SKM-1 treated with dmso at 0.1 percent for 144 hours (cell line): ENCODE measurements around the gene BMP10.
"Not testable (repeated sequence)": the region's sequence is repeated elsewhere in the genome, so short reads cannot be mapped to it uniquely, and the experiment has no call there.

Source experiments
- DNase-seq: peaks from one replicate; lab custom pipeline; 2025; ENCODE audit not compliant: unreplicated experiment; lab: John Stamatoyannopoulos, UW

BMP10 gene

GRCh38 chr2:68900496-68901198 is 29.4 kb upstream of the BMP10 start:
- peak; percentile 51 for DNase-seq

DNA sequence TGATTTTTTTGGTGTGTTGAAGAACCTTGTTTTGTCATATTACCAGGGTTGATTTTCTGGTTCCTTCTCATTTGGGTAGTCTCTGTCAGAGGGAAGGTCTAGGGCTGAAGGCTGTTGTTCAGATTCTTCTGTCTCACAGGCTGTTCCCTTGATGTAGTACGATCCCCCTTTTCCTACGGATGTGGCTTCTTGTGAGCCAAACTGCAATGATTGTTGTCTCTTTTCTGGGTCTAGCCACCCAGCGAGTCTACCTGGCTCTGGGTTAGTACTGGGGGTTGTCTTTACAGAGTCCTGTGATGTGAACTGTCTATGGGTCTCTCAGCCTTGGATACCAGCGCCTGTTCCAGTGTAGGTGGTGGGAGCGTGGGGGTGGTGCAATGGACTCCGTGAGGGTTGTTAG is 24.8 kb upstream of the BMP10 start:
- DNase-seq: not testable (repeated sequence)

DNA sequence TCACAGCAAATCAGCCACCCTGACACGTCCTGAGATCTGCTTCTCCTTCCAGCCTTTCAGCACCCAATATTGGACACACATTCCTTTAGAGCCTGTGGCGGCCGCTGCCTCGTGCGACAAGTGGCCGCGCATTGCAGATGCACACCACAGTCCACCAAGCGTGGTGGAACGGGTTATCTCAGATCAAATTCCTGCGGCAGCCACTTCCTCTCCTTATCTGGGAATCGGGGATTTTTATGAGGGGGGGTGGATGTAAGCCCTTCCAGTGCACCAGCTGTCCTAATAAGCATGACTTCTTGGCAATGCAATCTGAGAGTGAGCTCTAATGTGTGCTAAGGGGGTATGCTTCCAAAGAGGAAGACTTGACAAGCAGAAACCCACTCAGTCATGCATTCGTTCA is 18.3 kb upstream of the BMP10 start:
- DNase-seq: no peak

DNA sequence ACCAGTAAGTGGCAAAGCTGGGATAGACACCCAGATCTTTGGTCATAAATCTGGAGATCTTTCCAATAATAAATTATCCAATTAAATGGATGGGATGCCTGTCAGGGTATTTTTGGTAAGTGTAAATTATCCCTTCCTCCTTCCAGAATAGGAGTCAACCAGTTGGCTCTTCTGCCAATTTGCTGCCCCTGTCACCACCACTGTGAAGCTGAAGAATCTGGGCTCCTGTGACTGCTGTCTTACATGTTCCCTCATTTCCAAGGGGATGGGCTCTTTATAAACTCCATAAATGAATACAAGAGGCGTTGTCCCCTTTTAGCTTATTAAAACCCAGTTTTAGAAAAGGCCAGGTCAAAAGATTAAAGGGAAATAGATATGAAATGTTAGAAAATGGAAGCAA is 17.8 kb upstream of the BMP10 start:
- DNase-seq: no peak

- DNase-seq: no peak
Measured at GRCh38 chr2:68888038-68888704, 17.0 kb upstream of the BMP10 start.

DNA sequence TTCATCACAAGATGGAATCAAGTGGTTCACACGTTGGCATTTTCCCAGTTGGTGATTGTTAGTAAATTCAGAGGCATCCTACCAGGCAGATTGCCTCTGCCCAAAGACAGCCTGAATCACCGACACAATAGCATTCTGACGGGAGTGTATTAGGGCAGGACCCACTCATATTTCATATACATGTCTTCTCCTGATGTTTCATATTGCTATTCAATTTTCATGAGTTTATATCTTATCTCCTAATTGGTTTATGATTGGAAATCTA is 14.5 kb upstream of the BMP10 start:
- DNase-seq: no peak

- DNase-seq: no peak
Measured at GRCh38 chr2:68885074-68885810, 14.0 kb upstream of the BMP10 start.

GRCh38 chr2:68880213-68880612 is 9.0 kb upstream of the BMP10 start:
- no peak for DNase-seq

- DNase-seq: no peak
Measured at GRCh38 chr2:68879296-68879695, 8.1 kb upstream of the BMP10 start.

DNA sequence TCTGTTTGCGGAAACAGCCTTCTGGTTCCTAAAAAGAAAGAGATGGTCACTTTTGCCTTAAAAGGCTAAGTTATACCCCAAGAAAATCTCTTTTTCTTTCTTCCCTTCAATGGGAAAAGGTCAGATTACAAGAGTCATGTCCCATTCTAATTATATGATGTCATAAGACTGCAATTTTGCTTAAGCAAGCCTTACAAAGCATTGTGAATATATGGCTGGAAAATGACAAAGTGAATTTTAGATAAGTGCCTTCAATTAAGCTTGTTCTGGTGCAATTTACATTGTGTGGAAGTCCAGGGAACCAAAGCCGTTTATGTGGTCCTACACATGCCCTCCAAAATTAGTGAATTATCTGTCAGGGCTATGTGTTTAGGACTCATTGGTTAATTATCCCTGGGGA is 7.6 kb upstream of the BMP10 start:
- no peak for DNase-seq

- no peak for DNase-seq
Measured at GRCh38 chr2:68878071-68878711, 7.0 kb upstream of the BMP10 start.

DNA sequence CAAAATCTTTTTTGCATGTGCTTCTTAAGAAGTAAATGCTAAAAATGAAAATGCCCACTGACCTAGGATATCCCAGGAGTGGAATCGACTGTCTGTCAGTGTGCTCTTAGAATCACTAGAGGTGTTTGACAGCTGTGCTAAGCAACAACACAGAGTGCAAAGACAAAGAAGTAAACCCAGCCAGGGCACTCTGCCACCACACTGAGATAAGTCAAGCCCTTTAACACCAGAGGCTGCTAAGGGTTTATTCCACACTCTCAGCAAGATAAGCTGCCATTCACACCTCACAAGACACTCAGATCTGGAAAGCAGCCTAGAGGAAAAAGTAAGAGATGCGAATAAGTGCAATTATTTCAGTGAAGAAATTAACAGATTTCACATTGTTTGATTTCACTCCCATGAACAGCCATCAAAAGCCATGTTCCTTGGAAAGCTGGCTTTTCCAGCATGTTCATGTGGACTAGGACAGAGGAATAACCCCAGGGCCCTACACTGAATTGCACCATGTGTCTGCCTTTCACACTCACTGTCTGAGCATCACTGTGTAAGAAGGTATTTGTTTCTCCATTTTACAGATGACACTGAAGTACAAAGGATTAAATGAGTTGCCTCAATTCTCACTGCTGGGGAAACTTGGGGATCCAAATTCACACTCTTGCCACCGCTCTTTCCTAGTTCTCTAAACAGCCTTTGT is 6.0 kb upstream of the BMP10 start:
- DNase-seq: no peak

- no peak for DNase-seq
Measured at GRCh38 chr2:68870215-68870614, 982 bp downstream of the BMP10 start.

- DNase-seq: no peak
Measured at GRCh38 chr2:68865108-68865507, 6.1 kb downstream of the BMP10 start.

DNA sequence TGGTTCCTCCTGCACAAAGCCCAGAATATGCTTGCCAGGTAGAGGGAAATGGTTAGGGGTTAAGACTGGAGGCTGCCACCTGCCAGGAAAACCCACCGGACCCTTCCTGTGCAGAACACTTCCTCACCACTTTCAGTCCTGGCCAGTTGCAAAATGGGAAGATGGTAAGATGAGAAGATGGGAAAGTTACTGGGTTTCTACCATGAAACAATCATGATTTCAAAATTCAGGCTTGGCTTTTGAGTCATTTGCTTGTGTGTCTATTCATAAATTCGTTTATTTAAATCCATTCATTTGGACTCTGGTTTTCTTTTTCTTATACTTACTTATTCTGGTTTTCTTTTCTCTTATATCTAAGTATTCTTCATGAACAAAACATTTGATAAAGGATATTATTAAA is 7.2 kb downstream of the BMP10 start:
- no peak for DNase-seq

DNA sequence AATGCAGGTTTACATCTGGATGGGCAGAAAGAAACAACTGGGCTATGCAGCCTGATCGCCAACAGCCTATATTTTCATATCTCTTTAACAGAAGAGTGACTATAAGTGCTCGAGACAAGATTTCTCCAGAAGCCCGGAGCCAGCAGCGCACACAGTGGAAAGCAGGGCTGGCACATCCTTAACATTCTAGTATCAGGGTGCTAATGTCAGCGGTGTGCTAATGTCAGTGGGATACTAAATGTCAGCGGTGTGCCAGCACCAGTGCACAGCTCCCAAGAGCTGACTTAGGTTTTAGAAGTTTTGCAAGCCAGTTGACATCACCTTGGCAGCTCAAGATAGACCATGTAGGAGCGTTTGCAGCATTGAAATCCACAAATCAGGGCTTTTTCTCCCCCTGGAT is 8.3 kb downstream of the BMP10 start:
- no peak for DNase-seq

DNA sequence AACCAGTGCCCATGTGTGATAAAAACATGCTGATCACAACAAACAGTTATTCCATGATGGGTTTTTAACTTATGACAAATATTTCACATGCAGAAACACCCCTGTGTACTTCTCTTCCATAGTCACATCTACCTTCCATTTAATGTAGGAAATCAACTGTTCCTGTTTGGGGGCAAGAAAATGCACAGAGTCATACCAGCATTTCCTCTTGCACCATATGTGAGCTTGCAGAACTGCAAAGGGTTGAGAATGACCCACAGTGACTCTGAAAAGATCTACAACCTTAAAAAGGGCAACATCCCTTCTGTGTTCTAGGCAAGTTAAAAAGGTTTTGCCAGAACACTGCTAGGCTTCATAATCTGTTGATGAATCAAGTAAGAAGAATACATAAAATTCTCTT is 9.9 kb downstream of the BMP10 start:
- peak; percentile 64 for DNase-seq

- no peak for DNase-seq
Measured at GRCh38 chr2:68860111-68860510, 11.1 kb downstream of the BMP10 start.

DNA sequence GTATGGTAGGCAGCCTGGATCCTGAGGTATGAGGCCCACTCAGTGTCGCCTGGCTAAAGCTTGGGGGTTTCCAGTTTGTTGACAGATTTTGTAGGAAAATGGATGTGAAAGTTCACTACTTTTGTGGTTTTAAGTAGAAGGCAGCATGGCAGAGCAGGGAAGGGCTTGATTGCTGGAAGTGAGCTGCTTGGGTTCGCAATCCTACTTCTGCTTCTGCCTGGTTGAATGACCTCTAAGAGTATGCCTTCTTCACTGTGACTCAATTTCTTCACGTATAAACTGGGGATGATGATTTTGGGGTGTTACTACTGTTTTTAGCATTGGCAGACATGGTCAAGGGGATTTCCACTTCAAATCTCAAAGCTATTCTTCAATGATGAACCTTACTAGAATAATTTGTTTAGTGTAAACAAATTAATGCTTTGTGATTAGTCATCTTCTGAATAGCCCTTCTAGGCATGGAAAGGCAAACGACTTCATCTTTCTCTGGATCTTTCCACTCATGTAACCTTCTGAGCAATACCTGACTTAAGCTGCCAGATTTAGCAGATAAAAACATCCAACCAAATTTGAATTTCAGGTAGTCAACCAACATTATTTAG is 13.2 kb downstream of the BMP10 start:
- peak; percentile 75 for DNase-seq

- peak; percentile 60 for DNase-seq
Measured at GRCh38 chr2:68857202-68857845, 13.9 kb downstream of the BMP10 start.

- no peak for DNase-seq
Measured at GRCh38 chr2:68855550-68855949, 15.6 kb downstream of the BMP10 start.
